GM12873 (cell line): ENCODE data around the gene SLC39A7.

Experiments
- CTCF ChIP-seq: IDR thresholded peaks from 2 replicates; pipeline ENCODE4 v1.5.1; 2012; ENCODE audit warnings: low read depth, mild to moderate bottlenecking, moderate library complexity, low read length, control low read depth; ENCODE audit not compliant: insufficient read depth; ENCODE audit errors: missing control alignments

Gene SLC39A7

DNA sequence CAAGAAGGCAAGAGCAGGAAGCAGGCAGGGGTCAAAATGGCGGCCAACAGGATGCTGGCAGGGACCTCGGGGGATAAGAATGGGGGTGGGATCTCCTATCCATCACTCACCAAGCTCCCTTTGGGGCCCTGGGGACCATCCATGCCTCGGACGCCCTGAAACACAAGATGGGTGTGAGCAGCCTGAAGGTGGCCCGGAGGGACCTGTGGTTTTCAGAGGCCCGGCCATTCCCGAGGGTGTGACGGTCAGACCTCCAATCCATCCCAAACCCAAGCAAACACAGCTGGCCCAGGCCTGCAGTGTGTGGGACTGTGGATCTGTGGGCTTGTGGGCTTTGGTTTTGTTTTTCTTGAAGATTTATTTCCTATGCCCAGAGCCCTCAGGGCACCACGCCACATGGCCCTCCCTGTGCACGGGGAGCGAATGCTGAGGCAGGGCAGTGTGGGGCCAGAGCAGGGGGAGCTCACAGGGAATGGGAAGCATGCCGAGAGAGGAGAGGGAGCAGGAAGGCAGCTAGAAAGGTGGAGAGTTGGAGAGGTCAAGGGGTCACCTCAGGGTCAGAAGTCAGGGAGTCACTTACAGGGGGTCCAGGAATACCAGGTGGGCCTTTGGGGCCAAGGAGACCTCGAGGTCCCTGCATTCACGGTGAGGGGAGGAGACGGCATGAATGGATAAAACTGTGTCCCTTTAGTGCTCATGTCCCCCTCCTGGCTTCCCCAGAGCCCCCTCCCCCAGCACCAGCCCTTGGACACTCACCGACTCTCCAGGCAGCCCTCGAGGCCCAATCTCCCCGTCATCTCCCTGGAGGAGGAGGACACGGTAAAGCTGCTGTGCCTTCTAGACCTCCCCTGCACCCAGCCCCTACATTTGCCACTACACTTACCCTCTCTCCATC is 22.9 kb upstream of the SLC39A7 start:
- TF ChIP-seq CTCF, result no peak

DNA sequence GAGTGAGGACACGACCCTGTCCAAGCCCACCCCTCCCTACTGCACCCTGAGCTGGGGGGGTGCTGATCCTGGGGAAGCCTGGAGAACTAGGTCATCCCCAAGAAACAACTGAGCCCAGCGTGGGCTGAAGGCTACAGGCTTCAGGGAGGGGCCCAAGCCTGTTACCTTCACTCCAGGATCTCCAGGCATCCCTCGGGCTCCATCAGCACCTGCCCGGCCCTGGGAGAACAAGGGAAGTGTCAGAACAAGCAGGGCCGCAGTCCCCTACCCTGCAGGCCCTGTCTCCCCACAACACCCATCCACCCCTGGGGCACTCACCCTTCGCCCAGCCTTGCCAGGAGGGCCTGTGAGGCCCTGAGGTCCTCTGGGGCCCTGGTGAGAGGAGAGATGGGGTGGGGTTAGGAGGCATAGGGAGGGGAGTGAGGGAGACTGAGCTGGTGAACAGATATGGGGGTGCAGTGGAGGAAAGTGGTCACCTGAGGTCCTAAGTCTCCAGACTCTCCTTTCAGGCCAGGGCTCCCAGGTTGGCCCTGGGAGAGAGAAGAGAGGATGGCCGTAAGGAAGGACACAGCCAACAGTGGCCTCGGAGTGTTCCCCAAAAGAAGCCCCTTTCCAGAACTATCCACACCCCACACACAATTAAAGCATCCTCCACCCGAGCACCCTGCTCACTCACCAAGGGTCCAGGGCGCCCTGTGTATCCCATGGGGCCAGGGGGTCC is 21.8 kb upstream of the SLC39A7 start:
- TF ChIP-seq CTCF, result no peak

GRCh38 chr6:33181141-33181540 is 19.5 kb upstream of the SLC39A7 start:
- TF ChIP-seq CTCF, result no peak

- no peak for TF ChIP-seq CTCF
These were observed 17.5 kb upstream of the SLC39A7 start for GRCh38 chr6:33183071-33183683.

DNA sequence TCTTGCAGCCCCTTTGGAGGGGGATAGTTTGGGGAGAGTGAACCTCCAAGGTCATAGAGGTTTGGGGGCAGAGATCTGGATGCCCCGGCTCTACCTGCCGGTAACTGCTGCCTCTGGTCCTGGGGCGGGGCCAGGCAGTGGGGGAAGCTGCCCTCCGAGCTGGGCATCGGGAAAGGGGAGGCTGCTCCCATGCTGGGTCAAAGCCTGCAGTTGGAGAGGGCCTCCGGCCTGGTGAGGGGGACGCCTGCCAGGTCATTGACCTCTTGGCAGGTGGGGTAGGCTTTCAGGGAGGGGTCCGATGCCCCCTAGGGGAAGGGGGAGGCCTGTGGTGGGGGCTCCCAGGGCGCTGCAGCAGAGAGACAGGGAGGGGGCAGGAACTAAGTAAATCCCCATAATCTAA is 15.5 kb upstream of the SLC39A7 start:
- TF ChIP-seq CTCF, result no peak

DNA sequence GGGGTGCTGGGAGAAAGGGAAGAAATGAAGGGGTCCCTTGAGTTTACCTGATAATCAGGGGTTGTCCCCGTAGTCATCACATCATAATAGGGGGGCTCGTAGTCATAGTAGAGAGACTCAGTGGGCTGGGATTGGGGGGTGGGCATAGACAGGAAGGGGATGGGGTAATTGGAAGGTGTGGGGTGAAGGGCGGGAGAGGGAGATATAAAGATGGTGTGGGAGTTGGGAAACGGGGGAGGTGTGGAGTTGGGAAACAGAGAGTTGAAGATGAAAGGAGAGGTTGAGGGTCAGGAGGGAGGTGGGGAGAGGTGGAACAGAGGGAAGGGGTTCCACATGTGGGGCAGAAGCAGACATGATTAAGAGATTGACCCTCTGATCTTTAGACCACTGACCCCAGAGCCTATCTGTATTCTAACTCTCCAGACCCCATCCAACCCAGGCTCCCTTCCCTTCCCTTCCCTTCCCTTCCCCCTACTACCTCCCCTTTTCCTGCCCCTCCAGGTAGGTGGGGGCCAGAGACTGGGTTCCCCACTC is 14.9 kb upstream of the SLC39A7 start:
- no peak for TF ChIP-seq CTCF

DNA sequence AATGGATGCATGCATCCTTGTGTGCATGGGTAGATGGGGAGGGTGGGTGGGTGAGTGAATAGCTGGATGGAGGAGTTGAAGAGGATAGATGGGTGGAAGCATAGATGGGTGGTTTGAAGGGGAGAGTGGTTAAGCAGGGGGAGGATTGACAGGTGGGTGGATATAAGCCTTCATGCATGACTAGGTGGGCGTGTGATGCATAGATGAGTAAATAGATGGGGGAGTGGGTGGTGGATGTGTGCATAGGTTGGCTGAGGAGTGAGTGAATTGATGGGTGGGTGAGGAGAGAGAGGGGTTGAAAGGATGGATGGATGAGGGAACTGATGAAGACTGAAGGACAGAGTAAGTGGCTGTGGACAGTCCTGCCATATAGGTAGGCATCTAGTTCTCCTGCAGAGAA is 12.9 kb upstream of the SLC39A7 start:
- no peak for TF ChIP-seq CTCF
